ENCODE measurements around the gene ACOX2.

The ACOX2 gene

GRCh38 chr3:58463181-58463941 is 73.6 kb downstream of the ACOX2 start:
- H3K4me3 ChIP-seq (ENCODE audit: low read depth in 1 of 2, low read length in 2 of 2) = peak overlapping the region; percentile 4 to 41
- no peaks in the 10 kb centered on the region for H3K36me3 ChIP-seq (ENCODE audit: insufficient read depth, low read length)
- no peak overlapping the region for H3K27ac ChIP-seq (ENCODE audit: low read depth, low read length)
- no peak overlapping the region for H3K9ac ChIP-seq (ENCODE audit: low read length)
- H3K4me1 ChIP-seq (ENCODE audit: insufficient read depth, low read length) = peaks cover 4% of the 10 kb centered on the region
- H3K9me3 ChIP-seq (ENCODE audit: low read length) = no peaks in the 10 kb centered on the region
- H3K27me3 ChIP-seq (ENCODE audit: control insufficient read depth in 1 of 2, insufficient read depth in 2 of 2, low read length in 2 of 2) = no peaks in the 10 kb centered on the region

GRCh38 chr3:58462829-58463180 is 74.2 kb downstream of the ACOX2 start:
- no peak overlapping the region for H3K27ac ChIP-seq (ENCODE audit: low read depth, low read length)
- H3K4me3 ChIP-seq (ENCODE audit: low read depth in 1 of 2, low read length in 2 of 2) = no peak overlapping the region
- no peaks in the 10 kb centered on the region for H3K27me3 ChIP-seq (ENCODE audit: control insufficient read depth in 1 of 2, insufficient read depth in 2 of 2, low read length in 2 of 2)
- peaks cover 4% of the 10 kb centered on the region for H3K4me1 ChIP-seq (ENCODE audit: insufficient read depth, low read length)
- no peaks in the 10 kb centered on the region for H3K9me3 ChIP-seq (ENCODE audit: low read length)
- H3K9ac ChIP-seq (ENCODE audit: low read length) = no peak overlapping the region
- H3K36me3 ChIP-seq (ENCODE audit: insufficient read depth, low read length) = no peaks in the 10 kb centered on the region

- Histone ChIP-seq H3K4me1 (ENCODE audit: insufficient read depth, low read length) (peaks cover 4% of the 10 kb centered on the region), H3K9ac (ENCODE audit: low read length) (no peak overlapping the region), H3K4me3 (ENCODE audit: low read depth in 1 of 2, low read length in 2 of 2) (no peak overlapping the region), H3K27ac (ENCODE audit: low read depth, low read length) (no peak overlapping the region), H3K9me3 (ENCODE audit: low read length) (no peaks in the 10 kb centered on the region), H3K36me3 (ENCODE audit: insufficient read depth, low read length) (no peaks in the 10 kb centered on the region), H3K27me3 (ENCODE audit: control insufficient read depth in 1 of 2, insufficient read depth in 2 of 2, low read length in 2 of 2) (no peaks in the 10 kb centered on the region)
Observed at GRCh38 chr3:58459160-58459559, 77.8 kb downstream of the ACOX2 start.

Data from muscle layer of colon (tissue), 2 donors.